ENCODE data around the gene FUT3. TPM values are rescaled to one million over a fixed set of nuclear protein-coding genes. Genes with fewer than 3 reads are reported as not detected.

The FUT3 gene
- not detected in 2 replicates for total RNA-seq (2014; rRNA removed; shearing (Covaris generic))

DNA sequence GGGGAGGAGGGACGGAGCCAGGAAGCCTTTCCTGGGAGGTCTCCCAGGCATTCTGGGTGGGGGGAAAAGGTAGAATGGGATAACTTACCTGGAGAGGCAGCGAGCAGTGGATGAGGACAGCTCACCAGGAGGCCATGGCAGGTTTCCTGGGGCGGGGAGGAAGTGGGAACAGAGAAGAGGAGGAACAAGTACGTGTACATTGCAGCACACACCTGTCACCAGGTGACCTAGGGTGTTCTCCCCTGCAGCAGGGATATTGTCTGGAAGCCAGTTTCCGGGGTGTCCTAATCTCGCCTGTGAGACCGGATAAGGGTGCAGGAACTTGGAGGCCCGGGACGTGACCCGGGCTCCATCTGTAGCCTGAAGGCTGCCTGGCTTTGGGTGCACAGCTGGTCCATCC, at the start of gene FUT3:
TSS of gene FUT3 (minus strand) at position 148 of the 400 bp plus-strand sequence.
- no peaks in the 10 kb centered on the region for H3K27me3 ChIP-seq (replicated peaks)
- H3K27ac ChIP-seq = no peak within 1 kb of the TSS

DNA sequence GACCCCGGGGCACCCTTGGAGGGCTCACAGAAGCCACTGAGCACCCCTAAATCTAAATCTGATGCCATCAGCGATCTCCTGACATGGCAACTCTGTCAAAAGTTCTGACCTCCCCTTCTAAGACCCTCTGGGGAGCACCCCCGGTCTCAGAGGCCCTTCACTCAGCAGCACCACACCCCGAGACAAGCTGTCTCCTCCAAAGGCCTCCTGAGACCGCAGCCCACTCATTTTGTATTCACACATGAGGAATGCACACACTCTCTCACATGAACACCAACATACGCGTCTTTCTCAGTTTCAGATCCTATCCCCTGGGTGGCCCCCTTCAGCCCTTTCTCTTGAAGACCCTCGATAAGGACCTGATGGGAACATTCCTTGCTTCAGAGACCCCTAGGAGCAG, 49.7 kb upstream of the FUT3 start:
- H3K27ac ChIP-seq = no peak overlapping the region
- peaks cover 34% of the 10 kb centered on the region for H3K36me3 ChIP-seq
- 0 out of 2 replicates have a peak, but pooled peaks cover 2% of the 10 kb centered on the region for H3K9me3 ChIP-seq (replicated peaks)
- peaks cover 12% of the 10 kb centered on the region for H3K4me1 ChIP-seq (replicated peaks)
- H3K27me3 ChIP-seq (replicated peaks) = no peaks in the 10 kb centered on the region
- H3K4me3 ChIP-seq = no peak overlapping the region
- DNase-seq (ENCODE audit: low read depth in 1 of 2, low spot score in 2 of 2) = no peak

More for the DNA sequence above, at the start of gene FUT3:
- Histone ChIP-seq H3K4me1 (replicated peaks) (no peaks in the 10 kb centered on the region), H3K36me3 (no peaks in the 10 kb centered on the region), H3K9me3 (replicated peaks) (no peaks in the 10 kb centered on the region), H3K4me3 (no peak within 1 kb of the TSS)
- DNase-seq (ENCODE audit: low read depth in 1 of 2, low spot score in 2 of 2) = no peak

DNA sequence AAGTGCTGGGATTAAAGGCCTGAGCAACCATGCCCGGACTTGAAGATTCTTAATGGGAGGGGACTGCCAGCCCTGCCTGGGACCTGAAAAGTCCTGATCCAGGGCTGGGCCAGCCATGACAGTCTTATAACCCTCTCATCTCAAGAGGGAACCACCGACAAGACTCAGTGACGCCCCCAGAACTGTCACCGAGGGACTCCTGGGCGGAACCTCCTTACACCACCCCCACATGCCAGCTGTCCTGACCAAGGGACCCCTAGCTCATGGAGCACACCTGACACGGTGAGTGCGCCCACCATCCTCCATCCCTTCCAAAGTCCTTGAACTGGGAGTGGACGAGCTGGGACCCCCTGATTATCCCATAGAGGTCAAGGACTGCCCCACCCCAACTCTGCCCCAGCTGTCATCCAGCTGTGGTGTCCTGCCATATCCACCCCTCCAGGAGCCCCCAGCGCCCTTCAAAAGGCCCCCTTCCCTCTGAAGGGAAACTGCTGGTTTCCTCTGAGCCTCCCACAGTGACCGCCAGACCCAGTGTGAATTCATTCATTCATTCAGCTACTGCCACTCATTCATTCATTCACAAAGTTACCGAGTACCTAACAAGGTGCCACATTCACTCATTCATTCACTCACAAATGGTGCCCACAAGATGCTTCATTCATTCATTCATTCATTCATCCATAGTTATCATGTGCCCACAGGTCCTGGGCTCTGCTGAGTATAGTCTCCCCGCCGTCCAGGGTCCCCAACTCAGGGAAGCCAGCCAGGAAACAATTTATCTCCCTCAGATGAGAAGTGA, 48.7 kb upstream of the FUT3 start:
- no peak overlapping the region for H3K4me3 ChIP-seq
- peaks cover 45% of the 10 kb centered on the region for H3K36me3 ChIP-seq
- peaks cover 6% of the 10 kb centered on the region for H3K4me1 ChIP-seq (replicated peaks)
- no peak for DNase-seq (ENCODE audit: low read depth in 1 of 2, low spot score in 2 of 2)
- H3K27ac ChIP-seq = no peak overlapping the region
- 0 out of 2 replicates have a peak, but pooled peaks cover 2% of the 10 kb centered on the region for H3K9me3 ChIP-seq (replicated peaks)
- no peaks in the 10 kb centered on the region for H3K27me3 ChIP-seq (replicated peaks)

DNA sequence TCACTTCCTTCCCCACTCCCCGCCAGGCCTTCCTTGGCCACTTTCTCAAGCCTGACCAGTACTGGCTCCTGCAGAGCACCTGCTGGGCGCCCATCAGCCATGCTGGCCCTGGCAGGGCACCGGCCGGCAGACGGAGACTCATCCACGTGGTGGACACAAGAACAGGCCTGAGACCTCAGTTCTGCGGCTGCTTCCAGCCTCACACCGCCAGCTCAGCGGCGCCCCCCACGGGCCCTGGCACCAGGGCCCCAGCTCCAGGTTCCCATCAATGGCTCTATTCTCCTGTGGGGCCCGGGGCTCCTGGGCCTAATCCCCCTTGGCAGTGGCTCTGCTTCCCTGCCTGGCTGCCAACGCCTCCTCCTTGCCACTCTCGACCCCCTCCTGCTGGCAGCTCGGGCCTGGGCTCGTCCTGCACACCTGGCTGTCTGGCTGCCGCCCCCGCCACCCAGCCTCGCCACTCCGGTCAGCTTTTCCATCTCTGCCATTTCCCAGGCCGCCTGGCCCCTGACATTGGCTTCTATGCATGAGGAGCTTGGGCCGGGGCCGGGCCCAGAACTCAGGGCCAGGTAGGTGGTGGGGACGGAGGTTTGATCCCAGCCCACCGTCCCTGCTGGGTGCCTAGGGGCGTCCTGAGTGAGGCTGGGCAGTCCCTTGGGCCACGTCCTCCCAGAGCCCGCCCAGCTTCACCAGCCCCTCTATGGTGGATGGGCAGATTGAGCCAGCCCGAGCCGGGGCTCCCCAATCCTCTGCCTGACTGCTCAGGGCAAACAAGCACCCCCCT, 46.1 kb upstream of the FUT3 start:
- no peak for DNase-seq (ENCODE audit: low read depth in 1 of 2, low spot score in 2 of 2)
- Histone ChIP-seq H3K4me3 (no peak overlapping the region), H3K9me3 (replicated peaks) (no peaks in the 10 kb centered on the region), H3K27me3 (replicated peaks) (no peaks in the 10 kb centered on the region), H3K36me3 (peaks cover 48% of the 10 kb centered on the region), H3K27ac (no peak overlapping the region), H3K4me1 (replicated peaks) (peaks cover 3% of the 10 kb centered on the region)

DNA sequence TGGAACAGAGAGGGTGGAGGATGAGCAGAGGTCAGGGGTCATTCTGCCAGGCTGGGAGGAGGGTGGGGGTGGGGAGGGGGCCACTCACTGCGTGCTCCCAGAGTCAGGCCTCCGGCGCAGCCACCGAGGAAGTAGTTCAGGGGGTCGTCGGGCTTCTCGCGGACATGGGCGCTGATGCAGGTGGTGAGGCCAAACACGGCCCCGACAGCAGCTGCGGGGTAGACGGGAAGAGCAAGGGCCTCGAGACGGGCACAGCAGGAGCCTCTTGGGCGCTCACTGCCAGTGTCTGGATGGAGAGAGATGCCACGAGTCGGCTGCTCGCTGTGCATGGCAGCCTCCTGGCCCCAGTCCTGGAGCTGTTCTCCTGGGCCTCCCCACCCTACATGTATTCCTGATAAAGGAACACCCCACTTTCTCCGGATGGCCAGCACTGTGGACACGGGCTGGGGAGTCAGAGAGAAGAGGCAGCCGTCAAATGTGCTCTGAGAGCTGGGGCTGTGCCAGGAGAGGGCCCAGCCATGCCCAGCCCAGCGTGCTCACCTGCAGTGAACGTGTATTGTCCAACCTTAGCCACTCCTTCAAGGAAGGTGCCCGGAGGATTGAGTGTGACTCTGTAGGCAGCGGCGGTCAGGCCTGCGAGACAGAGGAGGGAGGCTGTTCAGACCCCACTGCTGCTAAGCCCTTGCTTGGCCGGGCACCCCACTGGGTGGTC, 45.3 kb upstream of the FUT3 start:
- H3K27ac ChIP-seq = no peak overlapping the region
- no peak for DNase-seq (ENCODE audit: low read depth in 1 of 2, low spot score in 2 of 2)
- H3K4me3 ChIP-seq = no peak overlapping the region
- H3K4me1 ChIP-seq (replicated peaks) = peaks cover 9% of the 10 kb centered on the region
- peaks cover 44% of the 10 kb centered on the region for H3K36me3 ChIP-seq
- H3K27me3 ChIP-seq (replicated peaks) = no peaks in the 10 kb centered on the region
- H3K9me3 ChIP-seq (replicated peaks) = no peaks in the 10 kb centered on the region

DNA sequence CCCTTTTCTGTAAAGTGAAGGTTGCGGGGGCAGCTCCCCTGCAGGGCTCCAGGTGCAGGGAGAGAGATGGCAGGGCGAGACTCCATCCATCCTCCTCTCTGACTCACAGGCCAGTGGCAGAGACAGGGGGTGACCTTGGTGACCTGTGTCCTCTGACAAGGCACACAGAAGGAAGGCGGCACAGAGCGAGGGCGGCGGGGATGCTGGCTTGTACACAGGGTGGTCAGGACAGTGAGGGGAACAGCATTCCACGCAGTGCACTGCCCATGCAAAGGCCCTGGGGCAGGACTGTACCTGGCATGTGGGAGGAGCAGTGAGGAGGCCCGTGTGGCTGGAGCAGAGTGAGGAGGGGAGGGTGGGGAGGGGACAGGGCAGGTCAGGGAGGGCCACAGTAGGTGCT, 44.6 kb upstream of the FUT3 start:
- H3K4me3 ChIP-seq = no peak overlapping the region
- peaks cover 9% of the 10 kb centered on the region for H3K4me1 ChIP-seq (replicated peaks)
- H3K27me3 ChIP-seq (replicated peaks) = no peaks in the 10 kb centered on the region
- H3K9me3 ChIP-seq (replicated peaks) = no peaks in the 10 kb centered on the region
- DNase-seq (ENCODE audit: low read depth in 1 of 2, low spot score in 2 of 2) = no peak
- H3K36me3 ChIP-seq = peaks cover 40% of the 10 kb centered on the region
- no peak overlapping the region for H3K27ac ChIP-seq

DNA sequence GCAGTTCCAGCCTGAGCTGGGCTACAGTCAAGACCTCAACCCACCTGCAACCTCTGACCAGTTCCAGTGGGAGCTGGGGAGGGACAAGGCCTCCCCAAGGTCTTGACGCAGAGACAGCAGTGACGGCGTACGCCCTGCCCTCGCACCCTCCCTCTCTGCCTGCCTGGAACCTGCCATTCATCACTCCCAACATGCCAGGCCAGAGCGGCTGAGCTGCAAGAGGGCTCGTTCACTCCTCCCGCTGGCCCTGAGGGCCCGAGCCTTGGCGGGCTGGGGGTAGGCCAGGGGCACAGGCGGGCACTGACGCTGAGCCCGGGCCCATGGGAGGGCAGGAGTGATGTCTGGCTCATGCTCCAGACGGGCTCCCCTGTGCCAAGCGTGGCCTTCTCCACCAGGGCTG, 44.2 kb upstream of the FUT3 start:
- no peaks in the 10 kb centered on the region for H3K27me3 ChIP-seq (replicated peaks)
- H3K4me3 ChIP-seq = no peak overlapping the region
- peaks cover 13% of the 10 kb centered on the region for H3K4me1 ChIP-seq (replicated peaks)
- H3K36me3 ChIP-seq = peaks cover 38% of the 10 kb centered on the region
- no peak for DNase-seq (ENCODE audit: low read depth in 1 of 2, low spot score in 2 of 2)
- H3K9me3 ChIP-seq (replicated peaks) = no peaks in the 10 kb centered on the region
- H3K27ac ChIP-seq = no peak overlapping the region

DNA sequence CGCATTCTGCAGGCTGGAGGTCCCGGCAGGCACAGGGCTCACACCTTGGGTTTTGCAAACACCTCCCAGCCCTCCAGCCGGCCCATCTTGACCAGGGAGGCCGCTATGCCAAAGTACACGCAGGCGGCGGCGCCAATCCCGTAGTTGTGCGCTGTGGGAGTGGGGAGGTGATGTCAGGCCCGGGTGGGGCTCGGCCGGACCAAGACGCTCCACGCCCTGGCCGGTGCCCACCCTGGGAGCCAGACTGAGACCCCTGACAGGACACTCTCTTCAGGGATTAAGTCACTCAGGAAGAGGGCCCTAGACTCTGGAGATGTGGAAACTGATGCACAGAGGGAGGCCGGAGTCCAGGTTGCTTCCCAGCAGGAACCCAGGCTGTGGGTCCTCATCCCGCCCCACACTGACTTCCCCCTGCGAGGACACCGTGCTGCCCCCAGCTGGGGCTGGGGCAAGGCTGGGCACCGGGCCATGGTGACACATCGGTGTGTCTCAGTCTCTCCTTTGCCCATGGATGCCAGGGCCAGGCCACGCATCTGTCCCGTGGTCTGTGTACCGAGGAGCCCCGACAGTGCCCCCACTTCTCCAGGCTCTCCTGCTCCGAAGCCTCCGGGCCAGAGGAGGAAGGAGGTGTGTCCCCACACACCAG, 43.6 kb upstream of the FUT3 start:
- Histone ChIP-seq H3K4me3 (no peak overlapping the region), H3K27me3 (replicated peaks) (no peaks in the 10 kb centered on the region), H3K36me3 (peaks cover 32% of the 10 kb centered on the region), H3K9me3 (replicated peaks) (no peaks in the 10 kb centered on the region), H3K4me1 (replicated peaks) (peaks cover 19% of the 10 kb centered on the region), H3K27ac (no peak overlapping the region)
- no peak for DNase-seq (ENCODE audit: low read depth in 1 of 2, low spot score in 2 of 2)

DNA sequence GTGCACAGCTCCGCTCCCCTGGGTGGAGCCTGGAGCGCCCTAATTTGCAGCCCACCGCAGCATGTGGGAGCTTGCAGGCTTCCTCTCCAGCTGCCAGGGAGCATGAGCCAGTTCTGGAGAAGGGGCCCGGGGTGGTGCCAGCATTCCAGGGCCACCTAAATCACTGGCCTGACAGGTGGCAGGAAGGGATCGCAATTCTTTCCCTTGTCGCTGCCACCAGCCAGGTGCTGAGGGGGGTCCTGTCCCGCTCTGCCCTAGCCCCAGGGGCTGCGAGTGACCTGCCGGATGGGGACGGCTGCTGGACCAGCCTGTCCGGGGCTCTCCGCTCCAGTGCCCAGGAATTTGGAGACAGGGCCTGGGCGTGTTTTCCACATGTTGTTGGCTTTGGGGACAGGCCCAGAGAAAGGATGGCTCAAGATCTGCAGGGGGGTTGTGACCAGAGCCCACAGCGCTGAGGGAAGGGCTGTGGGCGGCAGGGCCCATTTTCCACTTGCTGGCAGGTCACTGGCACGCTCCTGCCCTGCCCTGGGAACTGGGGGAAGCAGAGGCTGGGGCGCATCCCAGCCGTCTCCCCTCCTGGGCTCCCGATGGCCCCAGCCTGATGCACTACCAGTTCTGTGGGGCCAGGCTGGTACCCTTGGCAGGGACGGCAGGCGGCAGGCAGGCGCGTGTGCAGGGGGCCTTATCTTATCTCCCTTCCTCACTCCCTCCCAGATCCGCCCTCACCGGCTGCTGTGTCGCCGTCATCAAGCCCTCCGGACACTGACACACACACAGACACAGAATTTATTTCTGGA, 42.9 kb upstream of the FUT3 start:
- H3K9me3 ChIP-seq (replicated peaks) = no peaks in the 10 kb centered on the region
- H3K4me3 ChIP-seq = no peak overlapping the region
- peaks cover 26% of the 10 kb centered on the region for H3K4me1 ChIP-seq (replicated peaks)
- H3K36me3 ChIP-seq = peaks cover 29% of the 10 kb centered on the region
- H3K27me3 ChIP-seq (replicated peaks) = no peaks in the 10 kb centered on the region
- H3K27ac ChIP-seq = no peak overlapping the region
- DNase-seq (ENCODE audit: low read depth in 1 of 2, low spot score in 2 of 2) = peak in 1 of 2 experiments; percentile 30

DNA sequence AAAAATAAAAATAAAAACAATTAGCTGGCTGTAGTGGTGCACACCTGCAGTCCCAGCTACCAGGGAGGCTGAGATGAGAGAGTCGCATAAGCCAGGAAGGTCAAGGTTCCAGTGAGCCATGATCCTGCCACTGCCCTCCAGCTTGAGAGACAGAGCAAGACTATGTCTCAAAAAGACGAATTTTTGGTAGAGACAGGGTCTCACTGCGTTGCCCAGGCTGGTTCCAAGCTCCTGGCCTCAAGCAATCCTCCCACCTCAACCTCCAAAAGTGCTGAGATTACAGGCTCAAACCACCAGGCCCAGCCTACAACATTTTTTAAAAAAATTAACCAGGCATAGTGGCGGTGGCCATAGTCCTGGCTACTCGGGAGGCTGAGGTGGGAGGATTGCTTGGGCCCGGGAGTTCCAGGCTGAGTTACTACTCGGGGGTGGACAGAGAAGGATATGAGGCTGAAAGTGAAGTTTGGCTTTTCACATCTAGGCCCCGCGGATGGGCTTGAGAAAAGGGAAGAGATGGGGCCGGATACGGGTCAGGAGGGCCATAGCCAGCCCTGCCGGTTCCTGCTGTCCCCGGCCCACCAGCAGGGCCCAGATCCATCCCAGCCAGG, 42.2 kb upstream of the FUT3 start:
- H3K36me3 ChIP-seq = peaks cover 29% of the 10 kb centered on the region
- H3K27ac ChIP-seq = no peak overlapping the region
- no peaks in the 10 kb centered on the region for H3K9me3 ChIP-seq (replicated peaks)
- peaks cover 33% of the 10 kb centered on the region for H3K4me1 ChIP-seq (replicated peaks)
- DNase-seq (ENCODE audit: low read depth in 1 of 2, low spot score in 2 of 2) = peak in 1 of 2 experiments; percentile 36
- no peak overlapping the region for H3K4me3 ChIP-seq
- H3K27me3 ChIP-seq (replicated peaks) = no peaks in the 10 kb centered on the region

DNA sequence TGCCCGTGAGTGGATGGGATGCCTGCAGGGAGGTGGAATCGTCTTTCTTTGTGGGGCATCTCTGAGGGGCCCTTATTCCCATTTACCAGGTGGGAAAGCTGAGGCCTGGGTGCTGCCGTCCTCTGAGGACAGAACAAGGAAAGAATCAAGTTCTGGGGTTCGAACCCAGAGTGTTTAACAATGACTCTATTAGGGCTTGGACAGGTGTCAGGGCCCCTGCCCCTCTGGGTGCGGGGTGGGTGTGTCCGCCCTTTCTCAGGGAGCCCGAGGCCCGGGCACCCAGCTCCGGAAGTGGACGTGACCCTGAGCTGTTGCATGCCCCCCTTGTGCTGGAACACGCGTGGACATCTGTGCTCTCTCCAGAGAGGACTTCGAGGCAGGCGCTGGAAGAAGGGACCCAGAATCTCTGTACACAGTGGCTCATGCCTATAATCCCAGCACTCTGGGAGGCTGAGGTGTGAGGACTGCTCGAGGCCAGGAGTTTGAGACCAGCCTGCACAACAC, 41.6 kb upstream of the FUT3 start:
- H3K27ac ChIP-seq = no peak overlapping the region
- H3K27me3 ChIP-seq (replicated peaks) = no peaks in the 10 kb centered on the region
- peaks cover 27% of the 10 kb centered on the region for H3K36me3 ChIP-seq
- peaks cover 35% of the 10 kb centered on the region for H3K4me1 ChIP-seq (replicated peaks)
- DNase-seq (ENCODE audit: low read depth in 1 of 2, low spot score in 2 of 2) = no peak
- H3K9me3 ChIP-seq (replicated peaks) = no peaks in the 10 kb centered on the region
- no peak overlapping the region for H3K4me3 ChIP-seq

DNA sequence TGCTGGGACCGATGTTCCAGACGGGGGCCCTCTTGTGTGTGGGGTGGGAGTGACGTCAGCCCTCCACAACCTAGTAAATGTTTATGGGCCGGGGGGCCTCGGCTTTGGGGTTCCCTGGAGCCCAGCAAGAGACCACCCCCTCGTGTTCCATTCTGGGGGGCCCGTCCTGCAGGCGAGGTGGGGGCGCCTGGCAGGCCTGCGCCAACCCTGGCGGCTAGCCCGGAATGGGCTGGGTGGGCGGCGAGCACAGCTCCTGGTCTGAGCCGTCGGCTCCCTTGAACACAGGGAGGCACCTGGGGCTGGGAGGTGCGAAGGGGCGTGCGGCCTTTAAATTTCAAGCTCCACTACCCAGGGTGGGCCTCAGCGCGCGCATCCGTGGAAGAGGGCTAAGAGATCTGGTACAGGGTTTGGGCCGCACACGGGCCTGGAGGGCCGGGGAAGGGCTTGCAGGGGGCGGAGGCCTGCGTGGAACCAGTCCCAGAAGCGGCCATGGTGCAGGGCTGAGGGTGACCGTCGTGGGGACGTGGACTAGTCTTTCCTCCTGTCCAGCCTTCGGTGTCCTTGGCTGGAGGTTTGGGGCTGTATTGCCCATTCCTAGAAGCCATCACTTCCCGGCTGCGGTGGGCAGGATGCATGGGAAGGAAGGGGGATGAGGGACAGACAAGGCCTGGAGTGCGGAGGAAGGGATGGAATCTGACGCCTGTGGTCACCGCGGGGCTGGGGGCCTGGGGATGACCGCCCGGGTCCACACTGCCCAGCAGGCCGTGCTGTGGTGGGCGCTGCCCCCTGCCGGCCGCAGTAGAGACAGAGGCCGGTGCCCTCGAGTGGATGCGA, 40.9 kb upstream of the FUT3 start:
- Histone ChIP-seq H3K4me1 (replicated peaks) (peaks cover 35% of the 10 kb centered on the region), H3K9me3 (replicated peaks) (no peaks in the 10 kb centered on the region), H3K27me3 (replicated peaks) (no peaks in the 10 kb centered on the region), H3K36me3 (peaks cover 27% of the 10 kb centered on the region), H3K4me3 (no peak overlapping the region), H3K27ac (no peak overlapping the region)
- peak; percentile 67 to 69 for DNase-seq (ENCODE audit: low read depth in 1 of 2, low spot score in 2 of 2)

All from SJSA1 (cell line).